ENCODE measurements around the gene ETV3. TPM values are rescaled to one million over a fixed set of nuclear protein-coding genes. Genes with fewer than 3 reads are reported as not detected.

Gene ETV3
- total RNA-seq, 1 experiment from 2014 or later: 21.2 TPM

GRCh38 chr1:157181258-157181657 lies 43.1 kb upstream of the ETV3 start:
- Histone ChIP-seq H3K4me1 (ENCODE audit: control insufficient read depth in 1 of 2, insufficient read depth in 2 of 2, low read length in 2 of 2) (no peaks in the 10 kb centered on the region), H2AFZ (ENCODE audit: low read depth, low read length, poor library complexity, severe bottlenecking) (no peak overlapping the region), H3K79me2 (ENCODE audit: insufficient read depth, low read length) (no peaks in the 10 kb centered on the region), H3K27me3 (ENCODE audit: insufficient read depth, low read length) (peaks cover 22% of the 10 kb centered on the region), H3K36me3 (ENCODE audit: control insufficient read depth in 1 of 2, insufficient read depth in 2 of 2, low read length in 2 of 2) (no peaks in the 10 kb centered on the region), H3K4me2 (ENCODE audit: low read length) (no peak overlapping the region), H3K9me3 (ENCODE audit: control insufficient read depth in 1 of 2, insufficient read depth in 1 of 2, low read depth in 1 of 2, low read length in 2 of 2) (no peaks in the 10 kb centered on the region), H3K9ac (ENCODE audit: low read length) (no peak overlapping the region), H3K4me3 (replicated peaks in 1 of 2; ENCODE audit: low read depth in 1 of 2, low read length in 2 of 2) (no peak overlapping the region), H3K9me2 (ENCODE audit: insufficient read depth) (no peaks in the 10 kb centered on the region), H4K20me1 (ENCODE audit: insufficient read depth) (no peaks in the 10 kb centered on the region), H3K27ac (ENCODE audit: low read depth, low read length) (no peak overlapping the region)
- ChIA-PET CTCF (no interaction called here), POLR2A (no interaction called here), RAD21 (ENCODE audit: low non-redundant PET in 1 of 2, low total read pairs in 2 of 2, uncharacterized antibody in 2 of 2, unreplicated experiment in 2 of 2) (no interaction called here)
- no peak for DNase-seq (ENCODE audit: low read depth, low spot score)
- TF ChIP-seq ZNF274 (IDR thresholded peaks at IDR 0.05; ENCODE audit: low read depth, low read length): no peak
- TF ChIP-seq POLR2A (IDR thresholded peaks at IDR 0.05; ENCODE audit: borderline replicate concordance, extremely low read depth, insufficient read depth, insufficient read length): no peak
- no peak for TF ChIP-seq JUND (IDR thresholded peaks at IDR 0.05)
- TF ChIP-seq ELF1 (IDR thresholded peaks at IDR 0.05; ENCODE audit: borderline replicate concordance, low read depth): no peak
- no peak for TF ChIP-seq CBX3 (IDR thresholded peaks at IDR 0.05; ENCODE audit: low read depth)
- no peak for TF ChIP-seq ZBTB33 (IDR thresholded peaks at IDR 0.05; ENCODE audit: extremely low read depth, insufficient replicate concordance, low read length)
- TF ChIP-seq REST (IDR thresholded peaks at IDR 0.05; ENCODE audit: low read depth): no peak
- no peak for TF ChIP-seq ATF3 (IDR thresholded peaks at IDR 0.05)
- no peak for TF ChIP-seq MAX (IDR thresholded peaks at IDR 0.05)
- no peak for TF ChIP-seq EGR1 (IDR thresholded peaks at IDR 0.05; ENCODE audit: low read depth)
- no peak for TF ChIP-seq SRF (IDR thresholded peaks at IDR 0.05; ENCODE audit: low read depth)
- TF ChIP-seq POLR2AphosphoS5 (IDR thresholded peaks at IDR 0.05; ENCODE audit: low read depth, low read length): no peak
- no peak for TF ChIP-seq TCF7L2 (IDR thresholded peaks at IDR 0.05; ENCODE audit: borderline replicate concordance, extremely low read depth, insufficient read depth, insufficient read length)
- TF ChIP-seq EZH2 (IDR thresholded peaks at IDR 0.05): no peak
- TF ChIP-seq FOSL1 (IDR thresholded peaks at IDR 0.05; ENCODE audit: low read depth): no peak
- BruUV-seq (replicated peaks): no TSS peak
- no peak for ATAC-seq
- intact Hi-C loops (cut with micrococcal nuclease): no loop called here
